IPS-NIHi7 (cell line): ENCODE measurements around the gene FBXO22.
"Not testable (repeated sequence)": the region's sequence is repeated elsewhere in the genome, so short reads cannot be mapped to it uniquely, and the experiment has no call there.

ENCODE experiments used
- DNase-seq: peaks from one replicate; pipeline ENCODE4 v3.0.0; 2012; ENCODE audit warnings: mixed read lengths; ENCODE audit errors: extremely low spot score

Gene FBXO22

GRCh38 chr15:75981149-75981815 is 77.6 kb downstream of the FBXO22 start:
- DNase-seq: no peak

- DNase-seq: no peak
Observed at GRCh38 chr15:75982468-75982867, 78.8 kb downstream of the FBXO22 start.

- not testable (repeated sequence) for DNase-seq
Observed at GRCh38 chr15:75984706-75985105, 81.0 kb downstream of the FBXO22 start.

- DNase-seq: no peak
Observed at GRCh38 chr15:75985971-75986370, 82.3 kb downstream of the FBXO22 start.

GRCh38 chr15:75989045-75989444 is 85.4 kb downstream of the FBXO22 start:
- DNase-seq: no peak

GRCh38 chr15:75989875-75990274 is 86.2 kb downstream of the FBXO22 start:
- DNase-seq: no peak
